ENCODE results near the gene ID3. TPM values are rescaled to one million over a fixed set of nuclear protein-coding genes. Genes with fewer than 3 reads are reported as not detected.

Gene ID3
- polyA plus RNA-seq, 1 donor from 2014 or later = 8.0 TPM

GRCh38 chr1:23568608-23569383 is 9.5 kb upstream of the ID3 start:
- Histone ChIP-seq H3F3A (ENCODE audit: insufficient read depth, low read length, poor library complexity, severe bottlenecking) (no peaks in the 10 kb centered on the region), H3K4me2 (ENCODE audit: low read length) (no peak overlapping the region), H3K36me3 (ENCODE audit: insufficient read depth, low read length) (no peaks in the 10 kb centered on the region), H3K9me2 (ENCODE audit: insufficient read depth, low read length) (no peaks in the 10 kb centered on the region), H2AFZ (ENCODE audit: low read depth, low read length) (no peak overlapping the region), H3K9me3 (ENCODE audit: low read length) (no peaks in the 10 kb centered on the region), H3K27ac (ENCODE audit: low read length) (no peak overlapping the region), H3K27me3 (ENCODE audit: insufficient read depth, low read depth, low read length) (peaks cover 11% of the 10 kb centered on the region), H3K79me2 (replicated peaks; ENCODE audit: insufficient read depth, low read length) (no peaks in the 10 kb centered on the region), H3K9ac (ENCODE audit: low read length) (no peak overlapping the region), H4K20me1 (ENCODE audit: insufficient read depth) (no peaks in the 10 kb centered on the region), H3K4me3 (ENCODE audit: low read length) (peak overlapping the region; percentile 50)
- TF ChIP-seq SMC3 (conservative IDR thresholded peaks at IDR 0.05; ENCODE audit: poor library complexity) (no peak), RAD21 (conservative IDR thresholded peaks at IDR 0.05) (no peak), POLR2AphosphoS5 (IDR thresholded peaks at IDR 0.05) (no peak), CTCF (IDR thresholded peaks at IDR 0.05; ENCODE audit: poor library complexity, severe bottlenecking) (no peak), EP300 (conservative IDR thresholded peaks at IDR 0.05; ENCODE audit: poor library complexity, severe bottlenecking) (no peak), TAF1 (IDR thresholded peaks at IDR 0.05; ENCODE audit: low read depth) (no peak), MXI1 (conservative IDR thresholded peaks at IDR 0.05; ENCODE audit: poor library complexity, severe bottlenecking) (no peak), EZH2 (IDR thresholded peaks at IDR 0.05; ENCODE audit: borderline replicate concordance, insufficient read depth, low read length, poor library complexity, severe bottlenecking) (no peak)
- TF ChIP-seq, protein P1, sequence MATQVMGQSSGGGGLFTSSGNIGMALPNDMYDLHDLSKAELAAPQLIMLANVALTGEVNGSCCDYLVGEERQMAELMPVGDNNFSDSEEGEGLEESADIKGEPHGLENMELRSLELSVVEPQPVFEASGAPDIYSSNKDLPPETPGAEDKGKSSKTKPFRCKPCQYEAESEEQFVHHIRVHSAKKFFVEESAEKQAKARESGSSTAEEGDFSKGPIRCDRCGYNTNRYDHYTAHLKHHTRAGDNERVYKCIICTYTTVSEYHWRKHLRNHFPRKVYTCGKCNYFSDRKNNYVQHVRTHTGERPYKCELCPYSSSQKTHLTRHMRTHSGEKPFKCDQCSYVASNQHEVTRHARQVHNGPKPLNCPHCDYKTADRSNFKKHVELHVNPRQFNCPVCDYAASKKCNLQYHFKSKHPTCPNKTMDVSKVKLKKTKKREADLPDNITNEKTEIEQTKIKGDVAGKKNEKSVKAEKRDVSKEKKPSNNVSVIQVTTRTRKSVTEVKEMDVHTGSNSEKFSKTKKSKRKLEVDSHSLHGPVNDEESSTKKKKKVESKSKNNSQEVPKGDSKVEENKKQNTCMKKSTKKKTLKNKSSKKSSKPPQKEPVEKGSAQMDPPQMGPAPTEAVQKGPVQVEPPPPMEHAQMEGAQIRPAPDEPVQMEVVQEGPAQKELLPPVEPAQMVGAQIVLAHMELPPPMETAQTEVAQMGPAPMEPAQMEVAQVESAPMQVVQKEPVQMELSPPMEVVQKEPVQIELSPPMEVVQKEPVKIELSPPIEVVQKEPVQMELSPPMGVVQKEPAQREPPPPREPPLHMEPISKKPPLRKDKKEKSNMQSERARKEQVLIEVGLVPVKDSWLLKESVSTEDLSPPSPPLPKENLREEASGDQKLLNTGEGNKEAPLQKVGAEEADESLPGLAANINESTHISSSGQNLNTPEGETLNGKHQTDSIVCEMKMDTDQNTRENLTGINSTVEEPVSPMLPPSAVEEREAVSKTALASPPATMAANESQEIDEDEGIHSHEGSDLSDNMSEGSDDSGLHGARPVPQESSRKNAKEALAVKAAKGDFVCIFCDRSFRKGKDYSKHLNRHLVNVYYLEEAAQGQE (IDR thresholded peaks at IDR 0.05; ENCODE audit: borderline replicate concordance) = no peak

DNA sequence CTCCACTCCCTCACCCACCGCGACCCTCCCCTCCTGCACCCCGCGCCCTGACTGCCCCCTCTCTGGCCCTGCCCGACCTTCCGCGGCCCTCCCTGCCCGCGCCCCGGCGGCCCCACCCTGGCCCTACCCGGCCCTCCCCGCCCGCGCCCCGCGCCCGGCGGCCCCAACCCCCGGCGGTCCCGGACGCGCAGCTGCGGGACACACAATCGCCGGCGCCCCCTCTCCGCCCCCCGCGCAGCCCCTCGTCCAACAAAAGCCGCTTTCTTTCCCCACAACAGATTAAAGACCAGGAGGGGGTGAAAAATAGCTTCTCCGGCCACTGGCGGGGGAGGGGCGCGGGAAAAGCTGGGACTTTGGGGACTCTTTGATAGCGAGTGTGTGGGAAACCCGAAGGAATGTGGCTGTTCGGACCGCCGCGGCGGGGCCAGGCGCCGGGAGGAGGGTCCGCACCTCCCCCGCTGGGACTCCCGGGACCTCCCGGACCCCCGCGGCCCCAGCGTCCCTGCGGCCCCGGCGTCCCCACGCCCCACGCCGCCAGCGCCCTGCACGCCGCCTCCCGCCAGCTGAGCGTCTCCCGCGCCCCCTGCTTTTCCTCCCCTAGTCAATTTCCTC is 8.8 kb upstream of the ID3 start:
- Histone ChIP-seq H2AFZ (ENCODE audit: low read depth, low read length) (no peak overlapping the region), H3K9ac (ENCODE audit: low read length) (no peak overlapping the region), H3K4me2 (ENCODE audit: low read length) (no peak overlapping the region), H3K36me3 (ENCODE audit: insufficient read depth, low read length) (no peaks in the 10 kb centered on the region), H4K20me1 (ENCODE audit: insufficient read depth) (no peaks in the 10 kb centered on the region), H3K4me3 (ENCODE audit: low read length) (peak overlapping the region; percentile 50), H3K9me2 (ENCODE audit: insufficient read depth, low read length) (no peaks in the 10 kb centered on the region), H3K9me3 (ENCODE audit: low read length) (no peaks in the 10 kb centered on the region), H3K27ac (ENCODE audit: low read length) (no peak overlapping the region), H3F3A (ENCODE audit: insufficient read depth, low read length, poor library complexity, severe bottlenecking) (no peaks in the 10 kb centered on the region), H3K79me2 (replicated peaks; ENCODE audit: insufficient read depth, low read length) (no peaks in the 10 kb centered on the region), H3K27me3 (ENCODE audit: insufficient read depth, low read depth, low read length) (peaks cover 11% of the 10 kb centered on the region)
- TF ChIP-seq EP300 (conservative IDR thresholded peaks at IDR 0.05; ENCODE audit: poor library complexity, severe bottlenecking) (no peak), SMC3 (conservative IDR thresholded peaks at IDR 0.05; ENCODE audit: poor library complexity) (no peak), TAF1 (IDR thresholded peaks at IDR 0.05; ENCODE audit: low read depth) (no peak), RAD21 (conservative IDR thresholded peaks at IDR 0.05) (no peak), CTCF (IDR thresholded peaks at IDR 0.05; ENCODE audit: poor library complexity, severe bottlenecking) (no peak), POLR2AphosphoS5 (IDR thresholded peaks at IDR 0.05) (no peak), MXI1 (conservative IDR thresholded peaks at IDR 0.05; ENCODE audit: poor library complexity, severe bottlenecking) (no peak), EZH2 (IDR thresholded peaks at IDR 0.05; ENCODE audit: borderline replicate concordance, insufficient read depth, low read length, poor library complexity, severe bottlenecking) (no peak)
- TF ChIP-seq, protein P1 (IDR thresholded peaks at IDR 0.05; ENCODE audit: borderline replicate concordance) = no peak

Measured in neural cell (in vitro differentiated cells).